GM18505 (cell line): Measurements from ENCODE around the gene LAD1.

Experiments used
- ATAC-seq: cut with Tn5 transposase; IDR thresholded peaks from one replicate; pipeline ENCODE4 v1.9.1; 2021; ENCODE audit not compliant: unreplicated experiment
- POLR2A ChIP-seq: IDR thresholded peaks from 4 replicates; pipeline ENCODE4 v1.6.1; 2011; ENCODE audit warnings: borderline replicate concordance; ENCODE audit not compliant: insufficient read depth, insufficient read length; ENCODE audit errors: extremely low read depth

Gene LAD1

DNA sequence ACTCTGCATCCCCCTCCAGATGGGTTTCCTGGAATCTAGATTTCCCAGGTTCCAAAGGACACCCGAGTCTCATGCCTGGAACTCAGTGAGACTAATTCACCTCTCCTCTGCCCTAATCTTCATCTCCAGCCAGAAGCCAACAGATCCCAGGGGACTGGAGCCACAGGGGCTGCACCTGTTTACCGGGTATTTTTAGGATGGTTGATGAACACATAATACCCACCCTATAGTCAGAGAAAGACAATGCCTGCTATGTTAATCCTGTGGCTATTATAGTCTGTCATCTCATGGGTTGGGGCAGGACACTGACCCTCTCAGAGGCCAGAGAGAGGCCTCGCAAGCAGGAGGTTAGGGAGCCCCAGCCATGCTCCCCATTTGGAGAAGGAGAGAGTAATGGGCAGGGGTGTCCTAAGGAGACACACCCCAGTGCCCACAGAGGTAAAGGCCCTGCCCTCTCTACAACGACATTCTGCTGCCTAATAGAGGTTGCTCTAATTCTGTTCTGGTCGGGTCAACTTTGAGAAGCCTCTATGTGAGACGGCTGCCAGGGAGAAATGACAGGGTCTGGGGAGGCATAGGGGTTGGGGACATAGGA lies 23.4 kb upstream of the LAD1 start:
- ATAC-seq = no peak
- no peak for TF ChIP-seq POLR2A

DNA sequence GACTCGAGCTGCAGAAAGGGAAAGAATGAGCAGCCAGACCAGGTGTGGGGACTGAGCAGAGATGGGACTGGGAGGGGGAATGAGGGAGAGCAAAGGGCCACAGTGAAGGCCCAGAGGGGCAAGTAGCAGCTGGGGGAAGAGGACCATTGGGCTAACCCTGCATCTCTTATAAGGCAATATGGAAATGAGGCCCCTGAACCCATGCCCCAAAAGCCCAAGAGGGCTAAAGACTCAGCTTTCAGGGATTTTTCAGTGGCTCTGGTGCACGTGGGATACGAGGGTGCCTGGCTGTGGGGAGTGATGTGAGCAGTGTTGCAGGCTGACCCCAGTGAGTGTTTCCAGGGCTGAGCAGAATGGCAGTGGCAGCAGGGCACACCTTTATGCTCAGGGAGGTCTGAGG lies 22.9 kb upstream of the LAD1 start:
- TF ChIP-seq POLR2A = no peak
- ATAC-seq = no peak

DNA sequence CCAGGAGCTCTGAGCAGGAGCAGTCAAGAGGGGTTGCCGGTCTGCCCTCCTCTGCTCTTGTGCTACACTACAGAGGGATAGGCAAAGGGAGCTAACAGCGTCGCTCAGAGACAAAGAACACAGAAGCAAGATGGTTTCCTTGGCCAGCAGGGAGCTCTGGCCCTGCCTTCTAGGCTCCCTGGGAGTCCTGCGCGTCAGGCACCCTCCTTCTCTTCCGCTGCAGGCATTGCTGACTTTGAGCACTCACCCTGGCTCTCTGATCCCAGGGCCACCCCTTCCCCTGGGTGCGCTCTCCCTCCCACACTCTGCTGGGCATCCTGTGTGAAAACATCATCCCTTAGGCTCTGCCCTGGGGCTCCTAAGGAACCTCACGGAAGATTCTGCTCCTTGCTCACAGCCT lies 21.9 kb upstream of the LAD1 start:
- ATAC-seq = no peak
- TF ChIP-seq POLR2A = no peak

DNA sequence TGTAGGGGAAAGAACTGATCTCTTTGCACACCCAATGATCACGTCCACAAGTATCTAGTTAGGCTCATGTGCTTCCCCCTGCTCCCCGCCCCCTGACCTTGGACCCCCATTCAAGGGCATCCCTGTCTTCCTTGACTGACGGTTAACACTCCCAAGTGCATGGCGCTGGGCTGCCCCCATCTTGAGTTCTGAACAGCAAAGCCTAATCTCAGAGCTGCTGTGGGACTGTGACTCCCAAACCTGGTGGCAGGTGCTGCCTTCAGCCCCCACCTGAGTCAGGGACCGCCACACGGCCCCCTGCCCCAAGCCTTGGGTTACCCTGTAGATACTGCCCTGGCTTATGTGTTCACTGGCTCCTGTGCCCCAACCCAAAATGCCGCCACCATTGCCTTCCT lies 21.5 kb upstream of the LAD1 start:
- no peak for ATAC-seq
- no peak for TF ChIP-seq POLR2A

DNA sequence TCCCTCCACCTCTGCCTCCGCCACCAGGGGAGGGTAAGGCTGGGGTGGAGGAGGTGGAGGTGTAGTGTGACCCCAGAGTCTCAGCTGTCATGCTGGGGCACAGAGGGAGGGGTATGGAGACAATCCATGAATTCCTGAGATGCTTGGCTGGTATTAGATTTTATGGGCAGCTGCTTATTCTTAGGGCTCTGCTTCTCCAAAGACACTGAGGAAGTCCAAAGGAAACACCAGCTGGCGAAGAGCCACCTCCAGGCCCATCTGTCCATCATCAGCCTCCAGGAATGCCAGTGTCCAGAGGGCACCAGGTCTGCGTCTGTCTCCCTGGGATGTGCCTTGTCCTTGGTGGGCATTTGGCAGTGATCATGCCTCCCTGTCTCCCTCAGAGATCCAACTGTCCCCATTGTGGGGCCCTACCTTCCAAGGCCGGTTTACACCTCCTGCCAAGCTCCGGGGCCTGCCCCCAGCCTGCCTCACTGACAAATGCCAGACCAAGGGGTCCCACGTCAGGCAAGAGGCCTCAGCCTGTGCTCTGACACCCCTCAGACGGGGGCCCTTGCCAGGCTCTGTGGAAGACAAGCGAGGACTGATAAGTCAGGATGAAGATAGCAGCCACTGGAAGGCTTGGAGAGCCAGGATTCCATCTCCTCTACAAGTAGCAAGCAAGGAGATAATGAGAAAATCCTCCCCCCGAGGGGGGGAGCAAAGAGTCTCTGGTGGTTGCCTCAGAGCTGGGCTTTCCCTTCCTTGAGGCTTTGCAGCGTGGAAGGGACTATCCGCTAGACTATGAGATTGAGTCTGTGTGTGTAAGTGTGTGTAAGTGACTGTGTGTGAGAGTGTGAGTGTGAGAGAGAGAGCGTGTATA lies 20.9 kb upstream of the LAD1 start:
- no peak for ATAC-seq

DNA sequence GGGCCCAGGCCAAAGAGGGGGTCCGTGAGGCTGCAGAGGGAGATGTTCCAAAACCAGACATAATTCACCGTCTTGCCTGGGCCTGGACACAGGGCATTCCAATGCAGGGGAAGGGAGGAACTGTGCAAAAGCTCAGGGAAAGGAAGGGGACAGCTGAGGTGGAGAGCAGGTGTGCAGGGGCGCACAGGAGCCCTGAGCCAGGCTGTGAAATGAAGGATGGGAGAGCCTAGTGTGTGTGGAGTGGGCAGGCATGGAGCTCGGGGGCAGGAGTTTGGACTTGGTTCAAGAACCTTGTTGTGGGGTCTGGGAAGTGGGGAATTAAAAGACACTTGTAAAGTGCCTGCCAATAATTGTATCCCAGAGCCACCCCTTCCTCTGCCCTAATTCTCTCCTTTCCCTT lies 20.1 kb upstream of the LAD1 start:
- ATAC-seq = no peak
- TF ChIP-seq POLR2A = no peak

More for the DNA sequence above, 20.9 kb upstream of the LAD1 start:
- no peak for TF ChIP-seq POLR2A

DNA sequence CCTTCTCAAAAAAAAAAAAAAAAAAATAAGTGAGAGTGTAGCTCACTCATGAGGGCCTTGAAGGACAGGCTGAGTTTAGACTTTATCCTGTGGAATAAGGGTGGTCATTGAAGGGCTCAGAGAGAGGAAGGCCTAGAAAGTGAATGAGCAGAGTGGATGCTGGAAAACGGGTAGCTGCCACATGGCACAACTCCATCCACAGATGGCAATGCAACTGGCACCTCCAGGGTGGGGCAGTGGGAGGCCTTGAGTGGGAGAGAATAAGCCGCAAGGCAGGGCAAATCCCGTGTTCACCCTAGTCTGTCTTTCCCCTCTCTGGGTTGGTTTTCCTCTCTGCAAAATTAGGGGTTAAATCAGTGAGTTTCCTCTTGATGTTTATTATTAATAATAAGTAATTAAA lies 19.3 kb upstream of the LAD1 start:
- ATAC-seq = no peak
- no peak for TF ChIP-seq POLR2A

DNA sequence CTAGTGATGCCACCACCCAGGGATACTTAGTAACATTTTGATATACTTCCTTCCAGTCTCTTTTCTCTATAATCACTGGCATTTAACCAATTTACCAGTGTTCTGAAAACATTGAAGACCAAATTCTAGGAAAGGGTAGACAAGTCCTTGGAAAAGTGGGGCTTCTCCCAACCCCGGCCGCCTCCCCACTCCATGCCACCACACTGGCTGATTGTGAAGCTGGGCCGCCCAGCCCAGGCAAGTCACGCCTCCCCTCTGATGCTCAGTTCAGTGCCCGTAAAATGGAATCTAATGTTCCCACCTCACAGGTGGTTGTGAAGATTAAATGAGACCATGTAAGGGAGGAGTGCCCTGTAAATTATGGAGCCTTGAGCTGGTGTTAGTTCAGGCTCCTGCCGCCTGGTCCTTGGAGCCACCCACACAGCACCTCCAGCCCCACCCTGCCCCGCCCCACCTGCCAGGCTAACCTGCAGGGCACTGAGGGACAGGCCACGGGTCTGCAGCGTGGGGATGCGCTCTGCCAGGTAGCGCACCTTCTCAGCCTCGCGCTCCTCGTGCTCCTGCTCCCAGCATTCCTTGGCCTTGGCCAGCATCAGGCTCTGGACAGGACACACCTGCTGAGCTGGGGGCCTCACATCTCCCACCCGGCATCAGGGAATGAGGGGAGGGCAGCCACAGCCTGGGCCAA lies 15.1 kb upstream of the LAD1 start:
- ATAC-seq = no peak
- no peak for TF ChIP-seq POLR2A

DNA sequence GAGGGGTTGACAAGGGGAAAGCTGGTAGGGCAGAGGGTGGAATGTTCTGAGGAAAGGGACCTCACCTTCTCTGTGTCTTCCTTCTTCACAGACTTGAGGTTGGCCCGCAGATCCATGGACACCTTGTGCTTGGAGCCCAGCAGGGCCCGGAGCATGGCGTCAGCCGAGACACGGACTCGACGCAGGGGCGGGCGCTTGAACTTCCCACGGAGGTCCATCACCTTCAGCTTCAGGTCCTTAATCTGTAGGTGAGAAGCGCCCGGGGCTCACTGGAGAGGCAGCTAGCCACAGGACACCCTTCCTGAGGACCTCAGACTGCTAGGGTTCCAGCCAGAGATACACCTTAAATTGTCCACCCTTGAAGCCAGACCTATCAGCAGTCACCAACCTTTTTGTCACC lies 12.2 kb upstream of the LAD1 start:
- TF ChIP-seq POLR2A = no peak
- no peak for ATAC-seq

DNA sequence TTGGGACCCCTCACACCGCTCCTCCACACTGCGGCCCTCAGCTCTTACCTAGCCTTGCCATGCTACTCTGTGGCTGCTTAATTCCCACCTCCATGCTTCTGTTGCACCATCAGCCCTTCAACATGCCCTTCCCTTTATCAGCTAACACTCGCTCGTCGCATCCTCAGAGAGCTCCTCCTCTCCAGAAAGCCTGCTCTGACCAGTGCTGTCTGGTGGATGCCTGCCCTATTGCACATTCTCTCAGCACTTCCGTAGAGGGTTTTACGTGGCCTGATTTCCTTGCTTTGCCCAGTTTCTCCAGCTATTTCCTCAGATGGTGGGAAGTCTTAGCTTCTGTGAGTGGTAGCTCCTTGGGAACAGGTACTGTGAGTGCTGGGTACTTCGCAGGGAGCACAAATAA lies 10.3 kb upstream of the LAD1 start:
- no peak for TF ChIP-seq POLR2A
- ATAC-seq = no peak

DNA sequence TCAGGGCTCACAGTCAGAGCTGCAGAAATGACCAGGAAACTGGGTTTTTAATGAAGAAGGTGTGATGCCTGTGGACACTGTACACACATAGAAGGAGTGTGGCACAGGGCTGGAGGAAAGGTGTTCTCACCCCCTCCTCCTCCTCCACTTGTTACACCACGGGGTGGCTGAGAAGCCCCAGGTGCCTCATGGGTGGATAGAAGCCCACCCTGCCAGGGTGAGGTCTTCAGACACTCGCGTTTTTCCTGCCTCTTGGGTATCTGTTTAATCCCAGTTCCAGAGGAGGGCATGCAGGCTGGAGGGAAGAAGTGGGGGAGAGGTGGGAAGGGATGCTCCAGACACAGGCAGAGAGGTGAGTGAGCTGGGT lies 9.7 kb upstream of the LAD1 start:
- ATAC-seq = no peak
- TF ChIP-seq POLR2A = no peak

DNA sequence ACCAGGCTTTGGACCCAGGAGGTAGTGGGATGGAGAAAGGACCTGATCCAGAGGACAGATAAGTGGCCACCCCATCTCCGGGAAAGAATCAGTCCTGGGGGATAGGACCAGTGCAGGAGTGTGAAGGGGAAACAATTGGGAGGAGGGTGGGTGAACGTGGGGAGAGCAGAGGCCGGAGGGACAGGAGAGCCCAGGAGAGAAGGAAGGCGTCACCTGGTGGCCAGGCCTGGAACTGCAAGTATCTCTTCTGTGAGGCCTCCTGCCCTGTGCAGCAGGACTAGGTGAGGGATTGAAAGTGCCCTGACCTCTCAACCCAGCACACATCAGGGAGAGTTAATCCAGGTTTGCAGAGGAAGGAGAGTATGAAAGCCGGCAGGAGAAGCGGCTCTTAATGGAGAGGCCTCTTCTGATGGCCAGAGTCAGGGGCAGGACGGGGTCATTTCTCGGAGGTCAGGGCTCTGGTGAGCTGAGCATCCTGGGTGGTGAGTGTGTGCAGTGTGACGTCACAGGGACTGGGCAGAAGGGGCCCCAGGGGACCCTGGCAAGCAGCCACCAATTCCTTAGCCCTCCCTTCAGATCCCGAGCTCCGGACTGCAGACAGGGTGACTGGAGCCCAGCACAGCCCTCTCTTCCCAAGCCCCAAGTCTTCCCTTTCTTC lies 9.2 kb upstream of the LAD1 start:
- peak; percentile 62 for ATAC-seq

DNA sequence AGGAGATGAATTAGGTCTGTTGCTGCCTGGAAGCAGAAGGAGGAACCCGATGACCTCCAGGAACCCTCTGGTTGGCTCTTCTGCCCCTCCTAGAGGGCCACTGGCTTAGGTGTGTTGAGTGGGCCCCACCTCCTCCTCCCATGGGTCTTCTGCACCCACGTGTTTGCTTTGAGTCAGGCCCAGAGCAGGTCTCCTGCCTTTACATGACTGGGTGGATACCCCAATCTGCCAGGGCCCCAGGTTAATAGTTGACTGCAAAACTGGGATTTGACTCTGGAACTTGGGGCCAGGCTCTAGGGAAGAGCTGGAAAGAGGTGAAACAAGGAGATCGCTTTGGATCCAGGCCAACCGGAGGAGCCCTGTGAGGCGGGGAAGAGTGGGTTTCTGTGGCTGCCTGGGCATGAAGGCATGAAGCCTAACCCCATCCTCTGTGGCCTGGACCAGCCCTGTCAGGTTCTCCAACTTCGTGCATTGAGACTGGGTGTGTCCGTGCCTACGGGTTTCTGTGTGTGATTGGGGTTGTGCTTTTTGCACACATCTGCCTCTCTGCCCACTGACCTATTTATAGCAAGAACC lies 7.8 kb upstream of the LAD1 start:
- TF ChIP-seq POLR2A = no peak
- no peak for ATAC-seq

More for the DNA sequence above, 9.2 kb upstream of the LAD1 start:
- no peak for TF ChIP-seq POLR2A
